Lung (tissue), 12 donors: Measurements from ENCODE around the gene QRICH2. TPM values are rescaled to one million over a fixed set of nuclear protein-coding genes. Genes with fewer than 3 reads are reported as not detected.
A peak's percentile ranks its signal among the peaks of the same experiment; 100 is the strongest.

Experiments used
- ATAC-seq: fragments of 200-7000 bp; cut with Tn5 transposase; one replicate; pipeline ENCODE4 v1.9.1; 2020; ENCODE audit warnings: moderate number of reproducible peaks; ENCODE audit not compliant: insufficient read depth, low FRiP score
- DNase-seq, 3 donors: peaks; one replicate each; pipeline ENCODE4 v3.0.0-alpha.2; 2013 to 2017
- H3K27ac ChIP-seq, 2 donors: one replicate each; pipeline ENCODE4 v1.5.1; 2013; ENCODE audit warnings: mild to moderate bottlenecking in 2 of 2, moderate library complexity in 2 of 2, control low read depth in 1 of 2, inconsistent platforms in 1 of 2, low read depth in 1 of 2, low read length in 1 of 2
- H3K27me3 ChIP-seq, 3 donors: one replicate each; pipeline ENCODE4 v1.5.1; 2013; ENCODE audit warnings: low read length in 2 of 3; ENCODE audit not compliant: control insufficient read depth in 3 of 3, insufficient read depth in 3 of 3
- H3K36me3 ChIP-seq, 4 donors: one replicate each; pipeline ENCODE4 v1.5.1; 2013; ENCODE audit warnings: low read length in 4 of 4, mild to moderate bottlenecking in 1 of 4, moderate library complexity in 1 of 4; ENCODE audit not compliant: control insufficient read depth in 4 of 4, insufficient read depth in 4 of 4
- H3K4me1 ChIP-seq, 5 donors: one replicate each; pipeline ENCODE4 v1.5.1; 2013; ENCODE audit warnings: low read length in 5 of 5, mild to moderate bottlenecking in 2 of 5, moderate library complexity in 1 of 5; ENCODE audit not compliant: control insufficient read depth in 5 of 5, insufficient read depth in 5 of 5
- H3K4me3 ChIP-seq: one replicate; pipeline ENCODE4 v1.5.1; 2013; ENCODE audit warnings: mild to moderate bottlenecking, control low read depth, moderate library complexity
- H3K9ac ChIP-seq, 2 donors: one replicate each; pipeline ENCODE4 v1.5.1; 2013; ENCODE audit warnings: low read length in 2 of 2, control low read depth in 1 of 2; ENCODE audit not compliant: insufficient read depth in 1 of 2
- H3K9me3 ChIP-seq, 4 donors: one replicate each; pipeline ENCODE4 v1.5.1; 2013; ENCODE audit warnings: low read length in 3 of 4, mild to moderate bottlenecking in 1 of 4, moderate library complexity in 1 of 4; ENCODE audit not compliant: control insufficient read depth in 4 of 4, insufficient read depth in 3 of 4
- CTCF ChIP-seq: IDR thresholded peaks from 2 replicates; pipeline ENCODE4 v1.5.1; 2012; ENCODE audit warnings: mild to moderate bottlenecking; ENCODE audit errors: control extremely low read depth, extremely low read depth
- WGBS, 2 donors: extraction: QIAGEN DNeasy Blood & Tissue Kit; methylation state at CpG; one replicate each; pipeline ENCODE4 v1.1.7; 2013; 5-methylcytosine and 5-hydroxymethylcytosine counted together
- polyA plus RNA-seq, 2 donors: library from polyadenylated mRNA; stranded (reverse); fragments of 200-250 nt; gene quantifications; one replicate each; pipeline ENCODE4 v1.2.1, GENCODE V29; 2013
- total RNA-seq, 2 donors: library from RNA; depleted of rRNA in 1 of 2; stranded (reverse); fragments of >200 nt in 1 of 2; gene quantifications; one replicate each; pipeline ENCODE4 v1.2.1, GENCODE V29; 2014 to 2021
- donor health status: control.
- donor health status: control.
- donor health status: Bipolar disorder and iron deficiency.
- donor health status: healthy.
- donor health status: DM: yes; HTN: yes; CAD: no.

The QRICH2 gene
- total and polyA plus RNA-seq, 4 donors: 2.3 to 4.7 (median 2.7) TPM

- WGBS, 2 donors: 86 to 95% methylated on average over 2 of the region's 2 CpGs
- Histone ChIP-seq H3K27ac (no peak overlapping the region), H3K36me3 (peaks cover 0 to 28% (median 14%) of the 10 kb centered on the region in 4 donors)
Measured at GRCh38 chr17:76331083-76331482, 23.0 kb upstream of the QRICH2 start.

GRCh38 chr17:76329664-76330063 lies 21.6 kb upstream of the QRICH2 start:
- peaks cover 0 to 2% (median 0%) of the 10 kb centered on the region in 5 donors for H3K4me1 ChIP-seq
- no peak overlapping the region for H3K4me3 ChIP-seq
- no peaks in the 10 kb centered on the region for H3K27me3 ChIP-seq
- no peak for TF ChIP-seq CTCF
- H3K9me3 ChIP-seq: no peaks in the 10 kb centered on the region
- WGBS, 2 donors: 91 to 93% methylated on average over 8 of the region's 8 CpGs
- no peak overlapping the region for H3K9ac ChIP-seq
- DNase-seq: no peak
- H3K36me3 ChIP-seq: peaks cover 0 to 28% (median 14%) of the 10 kb centered on the region in 4 donors
- no peak for ATAC-seq
- H3K27ac ChIP-seq: no peak overlapping the region

More at GRCh38 chr17:76331083-76331482, 23.0 kb upstream of the QRICH2 start:
- Histone ChIP-seq H3K27me3 (no peaks in the 10 kb centered on the region), H3K4me1 (peaks cover 0 to 2% (median 0%) of the 10 kb centered on the region in 5 donors), H3K4me3 (no peak overlapping the region), H3K9ac (no peak overlapping the region), H3K9me3 (no peaks in the 10 kb centered on the region)
- ATAC-seq: no peak
- no peak for TF ChIP-seq CTCF
- no peak for DNase-seq

- ATAC-seq (peak; percentile 47), DNase-seq (no peak)
- Histone ChIP-seq H3K4me3 (no peak overlapping the region), H3K9me3 (no peaks in the 10 kb centered on the region), H3K4me1 (peaks cover 0 to 2% (median 0%) of the 10 kb centered on the region in 5 donors), H3K27me3 (no peaks in the 10 kb centered on the region), H3K36me3 (peaks cover 0 to 31% (median 16%) of the 10 kb centered on the region in 4 donors), H3K9ac (no peak overlapping the region), H3K27ac (peak overlapping the region in 1 of 2 donors; percentile 33)
- 23 to 57% methylated on average over 6 of the region's 6 CpGs for WGBS, 2 donors
- TF ChIP-seq CTCF: no peak
Measured at GRCh38 chr17:76327696-76328095, 19.6 kb upstream of the QRICH2 start.

GRCh38 chr17:76326306-76326705 lies 18.2 kb upstream of the QRICH2 start:
- no peaks in the 10 kb centered on the region for H3K27me3 ChIP-seq
- no peaks in the 10 kb centered on the region for H3K9me3 ChIP-seq
- H3K27ac ChIP-seq: no peak overlapping the region
- DNase-seq (no peak), ATAC-seq (no peak)
- TF ChIP-seq CTCF: no peak
- peaks cover 0 to 1% (median 0%) of the 10 kb centered on the region in 5 donors for H3K4me1 ChIP-seq
- H3K4me3 ChIP-seq: no peak overlapping the region
- H3K9ac ChIP-seq: no peak overlapping the region
- peaks cover 0 to 28% (median 18%) of the 10 kb centered on the region in 4 donors for H3K36me3 ChIP-seq
- 75 to 83% methylated on average over 1 of the region's 1 CpG for WGBS, 2 donors
